ENCODE measurements around the gene SYAP1. TPM values are rescaled to one million over a fixed set of nuclear protein-coding genes. Genes with fewer than 3 reads are reported as not detected.

Gene SYAP1
- total and polyA plus RNA-seq, 10 of the 15 experiments (the other 5 are each of a cell fraction or from before 2014, with no cell fraction given) = 5.9 to 29.9 (median 16.2) TPM

DNA sequence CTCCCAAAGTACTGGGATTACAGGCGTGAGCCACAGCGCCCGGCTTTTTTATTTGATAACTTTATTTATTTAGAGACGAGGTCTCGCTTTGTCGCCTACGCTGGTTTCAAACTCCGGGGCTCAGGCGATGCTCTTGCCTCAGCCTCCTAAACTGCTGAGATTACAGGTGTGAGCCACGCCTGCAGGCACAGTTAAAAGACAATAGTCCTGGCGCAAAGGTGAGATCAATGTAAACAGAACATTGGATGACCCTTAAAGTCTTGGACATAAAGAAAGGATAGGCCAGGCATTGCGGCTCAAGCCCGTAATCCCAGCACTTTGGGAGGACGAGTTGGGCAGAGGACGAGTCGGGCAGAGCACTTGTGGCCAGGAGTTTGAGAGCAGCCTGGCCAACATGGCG is 64.0 kb downstream of the SYAP1 start:
- in situ Hi-C loops (cut with MboI) = no loop called here
- Histone ChIP-seq H4K20me1 (ENCODE audit: control insufficient read depth, insufficient read depth) (no peaks in the 10 kb centered on the region), H3K4me2 (ENCODE audit: control insufficient read depth, insufficient read depth) (no peak overlapping the region), H3K4me3 (no peak overlapping the region), H3K27ac (ENCODE audit: control insufficient read depth, insufficient read depth) (no peak overlapping the region), H3K4me1 (ENCODE audit: control insufficient read depth, insufficient read depth, low read length) (no peaks in the 10 kb centered on the region), H3K27me3 (replicated peaks in 1 of 2; ENCODE audit: control insufficient read depth in 2 of 2, insufficient read depth in 2 of 2, low read length in 1 of 2) (no peaks in the 10 kb centered on the region), H3K79me2 (ENCODE audit: control insufficient read depth, insufficient read depth, low read length) (peaks cover 20% of the 10 kb centered on the region), H3K9me3 (replicated peaks; ENCODE audit: control insufficient read depth, insufficient read depth, low read length) (no peaks in the 10 kb centered on the region), H3K36me3 (ENCODE audit: control insufficient read depth in 2 of 2, insufficient read depth in 2 of 2, low read length in 1 of 2) (no peaks in the 10 kb centered on the region), H3K9ac (ENCODE audit: control insufficient read depth, insufficient read depth, low read length) (no peak overlapping the region), H2AFZ (ENCODE audit: control insufficient read depth, low read depth, low read length) (no peak overlapping the region)
- ChIA-PET RAD21 (ENCODE audit: unreplicated experiment) (no interaction called here), CTCF (no interaction called here), SMC1A (ENCODE audit: uncharacterized antibody, unreplicated experiment) (no interaction called here), POLR2A (no interaction called here)
- TF ChIP-seq ZNF24 (IDR thresholded peaks at IDR 0.05) = no peak
- no peak for TF ChIP-seq CREB1 (IDR thresholded peaks at IDR 0.05; ENCODE audit: low read depth)
- no peak for TF ChIP-seq CBX3 (IDR thresholded peaks at IDR 0.05; ENCODE audit: borderline replicate concordance, low read depth)
- TF ChIP-seq, protein P1, sequence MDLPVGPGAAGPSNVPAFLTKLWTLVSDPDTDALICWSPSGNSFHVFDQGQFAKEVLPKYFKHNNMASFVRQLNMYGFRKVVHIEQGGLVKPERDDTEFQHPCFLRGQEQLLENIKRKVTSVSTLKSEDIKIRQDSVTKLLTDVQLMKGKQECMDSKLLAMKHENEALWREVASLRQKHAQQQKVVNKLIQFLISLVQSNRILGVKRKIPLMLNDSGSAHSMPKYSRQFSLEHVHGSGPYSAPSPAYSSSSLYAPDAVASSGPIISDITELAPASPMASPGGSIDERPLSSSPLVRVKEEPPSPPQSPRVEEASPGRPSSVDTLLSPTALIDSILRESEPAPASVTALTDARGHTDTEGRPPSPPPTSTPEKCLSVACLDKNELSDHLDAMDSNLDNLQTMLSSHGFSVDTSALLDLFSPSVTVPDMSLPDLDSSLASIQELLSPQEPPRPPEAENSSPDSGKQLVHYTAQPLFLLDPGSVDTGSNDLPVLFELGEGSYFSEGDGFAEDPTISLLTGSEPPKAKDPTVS (IDR thresholded peaks at IDR 0.05; ENCODE audit: low read depth, low read length) = no peak
- no peak for TF ChIP-seq SMC3 (IDR thresholded peaks at IDR 0.05; ENCODE audit: borderline replicate concordance, low read length)
- no peak for TF ChIP-seq NFIC (IDR thresholded peaks at IDR 0.05; ENCODE audit: low read depth, low read length)
- TF ChIP-seq JUND (IDR thresholded peaks at IDR 0.05; ENCODE audit: low read depth, low read length) = no peak
- no peak for TF ChIP-seq PAX8 (IDR thresholded peaks at IDR 0.05)
- no peak for TF ChIP-seq FOXM1 (IDR thresholded peaks at IDR 0.05; ENCODE audit: low read depth, low read length)
- no peak for TF ChIP-seq TAF1 (IDR thresholded peaks at IDR 0.05; ENCODE audit: borderline replicate concordance, low read depth, low read length)
- TF ChIP-seq, protein P2, sequence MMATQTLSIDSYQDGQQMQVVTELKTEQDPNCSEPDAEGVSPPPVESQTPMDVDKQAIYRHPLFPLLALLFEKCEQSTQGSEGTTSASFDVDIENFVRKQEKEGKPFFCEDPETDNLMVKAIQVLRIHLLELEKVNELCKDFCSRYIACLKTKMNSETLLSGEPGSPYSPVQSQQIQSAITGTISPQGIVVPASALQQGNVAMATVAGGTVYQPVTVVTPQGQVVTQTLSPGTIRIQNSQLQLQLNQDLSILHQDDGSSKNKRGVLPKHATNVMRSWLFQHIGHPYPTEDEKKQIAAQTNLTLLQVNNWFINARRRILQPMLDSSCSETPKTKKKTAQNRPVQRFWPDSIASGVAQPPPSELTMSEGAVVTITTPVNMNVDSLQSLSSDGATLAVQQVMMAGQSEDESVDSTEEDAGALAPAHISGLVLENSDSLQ (IDR thresholded peaks at IDR 0.05) = no peak
- TF ChIP-seq RCOR1 (conservative IDR thresholded peaks at IDR 0.05; ENCODE audit: low read depth, low read length) = no peak
- no peak for TF ChIP-seq SMARCA5 (IDR thresholded peaks at IDR 0.05)
- TF ChIP-seq MEF2B (IDR thresholded peaks at IDR 0.05; ENCODE audit: partially characterized antibody, poor library complexity, severe bottlenecking) = no peak
- no peak for TF ChIP-seq NFXL1 (IDR thresholded peaks at IDR 0.05; ENCODE audit: borderline replicate concordance)
- TF ChIP-seq RBBP5 (conservative IDR thresholded peaks at IDR 0.05) = no peak
- TF ChIP-seq, protein P3, sequence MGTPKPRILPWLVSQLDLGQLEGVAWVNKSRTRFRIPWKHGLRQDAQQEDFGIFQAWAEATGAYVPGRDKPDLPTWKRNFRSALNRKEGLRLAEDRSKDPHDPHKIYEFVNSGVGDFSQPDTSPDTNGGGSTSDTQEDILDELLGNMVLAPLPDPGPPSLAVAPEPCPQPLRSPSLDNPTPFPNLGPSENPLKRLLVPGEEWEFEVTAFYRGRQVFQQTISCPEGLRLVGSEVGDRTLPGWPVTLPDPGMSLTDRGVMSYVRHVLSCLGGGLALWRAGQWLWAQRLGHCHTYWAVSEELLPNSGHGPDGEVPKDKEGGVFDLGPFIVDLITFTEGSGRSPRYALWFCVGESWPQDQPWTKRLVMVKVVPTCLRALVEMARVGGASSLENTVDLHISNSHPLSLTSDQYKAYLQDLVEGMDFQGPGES (IDR thresholded peaks at IDR 0.05) = no peak
- TF ChIP-seq, protein P4, sequence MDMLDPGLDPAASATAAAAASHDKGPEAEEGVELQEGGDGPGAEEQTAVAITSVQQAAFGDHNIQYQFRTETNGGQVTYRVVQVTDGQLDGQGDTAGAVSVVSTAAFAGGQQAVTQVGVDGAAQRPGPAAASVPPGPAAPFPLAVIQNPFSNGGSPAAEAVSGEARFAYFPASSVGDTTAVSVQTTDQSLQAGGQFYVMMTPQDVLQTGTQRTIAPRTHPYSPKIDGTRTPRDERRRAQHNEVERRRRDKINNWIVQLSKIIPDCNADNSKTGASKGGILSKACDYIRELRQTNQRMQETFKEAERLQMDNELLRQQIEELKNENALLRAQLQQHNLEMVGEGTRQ (IDR thresholded peaks at IDR 0.05; ENCODE audit: borderline replicate concordance, low read depth, low read length) = no peak
- TF ChIP-seq ASH2L (IDR thresholded peaks at IDR 0.05; ENCODE audit: borderline replicate concordance, low read depth) = no peak
- BruUV-seq (replicated peaks) = no TSS peak
- FAIRE-seq (no peak), ATAC-seq (no peak), DNase-seq (ENCODE audit: low read depth, low spot score) (no peak)
- intact Hi-C loops (cut with micrococcal nuclease; ENCODE audit: unreplicated experiment) = no loop called here
- WGBS (ENCODE audit: insufficient coverage, insufficient replicate concordance, low lambda C conversion rate, missing lambda C conversion rate) = 79% methylated on average over 17 of the region's 17 CpGs
